H9 (cell line): Measurements from ENCODE around the gene SFMBT1. TPM values are rescaled to one million over a fixed set of nuclear protein-coding genes. Genes with fewer than 3 reads are reported as not detected.

ENCODE experiments used
- DNase-seq: peaks from one replicate; pipeline ENCODE4 v3.0.0-alpha.2; 2017
- H2AFZ ChIP-seq: one replicate; pipeline ENCODE4 v1.6.1; 2013; ENCODE audit warnings: mild to moderate bottlenecking, low read length, control low read depth, moderate library complexity
- H2AK5ac ChIP-seq: 2 replicates; pipeline ENCODE4 v1.6.1; 2013; ENCODE audit warnings: low read length, control low read depth, mixed read lengths; ENCODE audit not compliant: insufficient read length
- H2BK120ac ChIP-seq: one replicate; pipeline ENCODE4 v1.6.1; 2013; ENCODE audit warnings: low read depth, mild to moderate bottlenecking, low read length, control low read depth, inconsistent platforms; ENCODE audit not compliant: poor library complexity, severe bottlenecking
- H2BK12ac ChIP-seq: 2 replicates; pipeline ENCODE4 v1.6.1; 2013; ENCODE audit warnings: low read length, control low read depth, mixed read lengths, low read depth; ENCODE audit not compliant: insufficient read length
- H2BK15ac ChIP-seq: 2 replicates; pipeline ENCODE4 v1.6.1; 2013; ENCODE audit warnings: low read depth, low read length, control low read depth
- H2BK20ac ChIP-seq: one replicate; pipeline ENCODE4 v1.6.1; 2013; ENCODE audit warnings: low read depth, mild to moderate bottlenecking, low read length, control low read depth, inconsistent platforms; ENCODE audit not compliant: poor library complexity, severe bottlenecking
- H2BK5ac ChIP-seq: 2 replicates; pipeline ENCODE4 v1.6.1; 2013; ENCODE audit warnings: low read length, control low read depth, mixed read lengths; ENCODE audit not compliant: insufficient read length
- H3K14ac ChIP-seq: 2 replicates; pipeline ENCODE4 v1.6.1; 2013; ENCODE audit warnings: low read length, control low read depth; ENCODE audit not compliant: insufficient read depth
- H3K18ac ChIP-seq: 2 replicates; pipeline ENCODE4 v1.6.1; 2013; ENCODE audit warnings: low read depth, mild to moderate bottlenecking, mixed read lengths, low read length, control low read depth; ENCODE audit not compliant: insufficient read length
- H3K23ac ChIP-seq: 2 replicates; pipeline ENCODE4 v1.6.1; 2013; ENCODE audit warnings: low read length, control low read depth, mixed read lengths, low read depth; ENCODE audit not compliant: insufficient read length
- H3K23me2 ChIP-seq: 2 replicates; pipeline ENCODE4 v1.6.1; 2013; ENCODE audit warnings: low read depth, mild to moderate bottlenecking, mixed read lengths, low read length, control low read depth; ENCODE audit not compliant: insufficient read length, poor library complexity, severe bottlenecking
- H3K27ac ChIP-seq: 2 replicates; pipeline ENCODE4 v1.5.1; 2013; ENCODE audit warnings: low read length, control low read depth, mixed read lengths, low read depth; ENCODE audit not compliant: insufficient read length
- H3K27me3 ChIP-seq: 2 replicates; pipeline ENCODE4 v1.6.1; 2013; ENCODE audit warnings: low read length, control low read depth, inconsistent platforms; ENCODE audit not compliant: insufficient read depth
- H3K4ac ChIP-seq: 2 replicates; pipeline ENCODE4 v1.6.1; 2013; ENCODE audit warnings: low read depth, mild to moderate bottlenecking, control low read depth, inconsistent platforms, low read length, moderate library complexity
- H3K4me1 ChIP-seq: 2 replicates; pipeline ENCODE4 v1.6.1; 2013; ENCODE audit warnings: low read length, control low read depth, inconsistent platforms; ENCODE audit not compliant: insufficient read depth
- H3K4me2 ChIP-seq: 2 replicates; pipeline ENCODE4 v1.6.1; 2013; ENCODE audit warnings: low read length, control low read depth, mixed read lengths; ENCODE audit not compliant: insufficient read length, insufficient read depth
- H3K56ac ChIP-seq: 2 replicates; pipeline ENCODE4 v1.6.1; 2013; ENCODE audit warnings: low read depth, mild to moderate bottlenecking, mixed read lengths, low read length, control low read depth; ENCODE audit not compliant: insufficient read length
- H3K79me1 ChIP-seq: 2 replicates; pipeline ENCODE4 v1.6.1; 2013; ENCODE audit warnings: low read depth, mild to moderate bottlenecking, moderate library complexity, low read length, control low read depth, inconsistent platforms; ENCODE audit not compliant: insufficient read depth, poor library complexity, severe bottlenecking
- H3K79me2 ChIP-seq: 2 replicates; pipeline ENCODE4 v1.6.1; 2013; ENCODE audit warnings: low read length, control low read depth, inconsistent platforms; ENCODE audit not compliant: insufficient read depth
- H3K9ac ChIP-seq: 2 replicates; pipeline ENCODE4 v1.6.1; 2013; ENCODE audit warnings: low read length, control low read depth, mixed read lengths; ENCODE audit not compliant: insufficient read length; ENCODE audit errors: extremely low read depth
- H3K9me3 ChIP-seq: one replicate; pipeline ENCODE4 v1.6.1; 2013; ENCODE audit warnings: low read depth, low read length, inconsistent platforms; ENCODE audit not compliant: control insufficient read depth
- H3T11ph ChIP-seq: one replicate; pipeline ENCODE4 v1.6.1; 2013; ENCODE audit warnings: mild to moderate bottlenecking, low read length, control low read depth, inconsistent platforms
- H4K20me1 ChIP-seq: one replicate; pipeline ENCODE4 v1.6.1; 2013; ENCODE audit not compliant: control insufficient read depth, insufficient read length, insufficient read depth
- H4K5ac ChIP-seq: 2 replicates; pipeline ENCODE4 v1.6.1; 2013; ENCODE audit warnings: low read depth, mild to moderate bottlenecking, mixed read lengths, low read length, control low read depth; ENCODE audit not compliant: insufficient read length
- H4K8ac ChIP-seq: replicated peaks from 2 replicates; pipeline ENCODE4 v1.6.1; 2013; ENCODE audit warnings: low read length, control low read depth, mixed read lengths, low read depth; ENCODE audit not compliant: insufficient read length
- H4K91ac ChIP-seq: 2 replicates; pipeline ENCODE4 v1.6.1; 2013; ENCODE audit warnings: low read depth, mild to moderate bottlenecking, moderate library complexity, mixed read lengths, low read length, control low read depth; ENCODE audit not compliant: insufficient read length
- H3K27ac Mint-ChIP-seq, 3 experiments: 2 replicates in 2 of 3; 3 replicates in 1 of 3; pipeline ENCODE4 v1.8.0; 2020 to 2021; ENCODE audit warnings: mixed read lengths in 3 of 3, mild to moderate bottlenecking in 1 of 3, moderate library complexity in 1 of 3
- H3K27me3 Mint-ChIP-seq: 2 replicates; pipeline ENCODE4 v1.8.0; 2021; ENCODE audit warnings: low read depth, mild to moderate bottlenecking, moderate library complexity, mixed read lengths
- H3K36me3 Mint-ChIP-seq, 3 experiments: 2 replicates in 2 of 3; 3 replicates in 1 of 3; pipeline ENCODE4 v1.8.0; 2020 to 2021; ENCODE audit warnings: low read depth in 3 of 3, mixed read lengths in 3 of 3; ENCODE audit not compliant: insufficient read depth in 1 of 3
- H3K4me1 Mint-ChIP-seq, 2 experiments: 2 replicates each; pipeline ENCODE4 v1.8.0; 2020; ENCODE audit warnings: mixed read lengths in 2 of 2
- H3K4me3 Mint-ChIP-seq, 2 experiments: 2 replicates in 1 of 2; 3 replicates in 1 of 2; pipeline ENCODE4 v1.8.0; 2020 to 2021; ENCODE audit warnings: mild to moderate bottlenecking in 2 of 2, mixed read lengths in 2 of 2, moderate library complexity in 1 of 2
- H3K9me3 Mint-ChIP-seq, 2 experiments: 2 replicates in 1 of 2; 3 replicates in 1 of 2; pipeline ENCODE4 v1.8.0; 2020; ENCODE audit warnings: mild to moderate bottlenecking in 2 of 2, mixed read lengths in 2 of 2, moderate library complexity in 1 of 2
- WGBS: extraction: QIAGEN DNeasy Blood & Tissue Kit; methylation state at CpG from one replicate; pipeline ENCODE4 v1.1.7; 2013; ENCODE audit warnings: missing lambda C conversion rate, low lambda C conversion rate, mixed read lengths; ENCODE audit not compliant: insufficient read length; ENCODE audit errors: extremely low coverage; 5-methylcytosine and 5-hydroxymethylcytosine counted together
- total RNA-seq: library from RNA; stranded (reverse); gene quantifications from 2 replicates; pipeline ENCODE4 v1.2.1, GENCODE V29; 2021
- TF ChIP-seq, protein P1 (sequence below): fragments of 200-600 bp; sonication (generic); conservative IDR thresholded peaks from 3 replicates; pipeline ENCODE4 v1.8.0; 2021; ENCODE audit warnings: antibody characterized with exemption, mild to moderate bottlenecking

SFMBT1 gene
- total RNA-seq, 1 experiment from 2014 or later = 15.3 TPM

GRCh38 chr3:53049987-53050386, 4.1 kb upstream of the SFMBT1 start:
- no peaks in the 10 kb centered on the region for H3K79me1 ChIP-seq
- H3T11ph ChIP-seq = no peak overlapping the region
- no peak for DNase-seq
- H3K27ac ChIP-seq = no peak overlapping the region
- peaks cover 7% of the 10 kb centered on the region for H3K23me2 ChIP-seq
- no peak overlapping the region for H2AFZ ChIP-seq
- H2BK12ac ChIP-seq = no peak overlapping the region
- no peaks in the 10 kb centered on the region for H4K20me1 ChIP-seq
- Mint-ChIP-seq H3K36me3 (peaks cover 0 to 2% (median 0%) of the 10 kb centered on the region in 3 experiments; a peak in 1 of 7 replicates), H3K27ac (peak overlapping the region in 1 of 3 experiments; percentile 67; a peak in 1 of 7 replicates), H3K4me1 (peaks cover 4 to 7% of the 10 kb centered on the region in 2 experiments; a peak in 3 of 4 replicates), H3K9me3 (0 out of 5 replicates have a peak, but pooled peaks cover 0 to 1% of the 10 kb centered on the region in 2 experiments), H3K27me3 (peaks cover 41% of the 10 kb centered on the region), H3K4me3 (no peak overlapping the region; a peak in 1 of 5 replicates)
- no peak overlapping the region for H3K9ac ChIP-seq
- TF ChIP-seq, protein P1, sequence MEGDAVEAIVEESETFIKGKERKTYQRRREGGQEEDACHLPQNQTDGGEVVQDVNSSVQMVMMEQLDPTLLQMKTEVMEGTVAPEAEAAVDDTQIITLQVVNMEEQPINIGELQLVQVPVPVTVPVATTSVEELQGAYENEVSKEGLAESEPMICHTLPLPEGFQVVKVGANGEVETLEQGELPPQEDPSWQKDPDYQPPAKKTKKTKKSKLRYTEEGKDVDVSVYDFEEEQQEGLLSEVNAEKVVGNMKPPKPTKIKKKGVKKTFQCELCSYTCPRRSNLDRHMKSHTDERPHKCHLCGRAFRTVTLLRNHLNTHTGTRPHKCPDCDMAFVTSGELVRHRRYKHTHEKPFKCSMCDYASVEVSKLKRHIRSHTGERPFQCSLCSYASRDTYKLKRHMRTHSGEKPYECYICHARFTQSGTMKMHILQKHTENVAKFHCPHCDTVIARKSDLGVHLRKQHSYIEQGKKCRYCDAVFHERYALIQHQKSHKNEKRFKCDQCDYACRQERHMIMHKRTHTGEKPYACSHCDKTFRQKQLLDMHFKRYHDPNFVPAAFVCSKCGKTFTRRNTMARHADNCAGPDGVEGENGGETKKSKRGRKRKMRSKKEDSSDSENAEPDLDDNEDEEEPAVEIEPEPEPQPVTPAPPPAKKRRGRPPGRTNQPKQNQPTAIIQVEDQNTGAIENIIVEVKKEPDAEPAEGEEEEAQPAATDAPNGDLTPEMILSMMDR = no peak
- no peak overlapping the region for H3K23ac ChIP-seq
- H3K18ac ChIP-seq = no peak overlapping the region
- H3K9me3 ChIP-seq = no peaks in the 10 kb centered on the region
- no CpG with 5 or more reads among the region's 8 CpGs for WGBS
- no peak overlapping the region for H2AK5ac ChIP-seq
- H4K5ac ChIP-seq = no peak overlapping the region
- H3K4me1 ChIP-seq = no peaks in the 10 kb centered on the region
- no peak overlapping the region for H3K4ac ChIP-seq
- H3K14ac ChIP-seq = no peak overlapping the region
- H2BK5ac ChIP-seq = no peak overlapping the region
- no peak overlapping the region for H3K56ac ChIP-seq
- no peaks in the 10 kb centered on the region for H3K79me2 ChIP-seq
- no peak overlapping the region for H2BK120ac ChIP-seq
- H3K4me2 ChIP-seq = no peak overlapping the region
- no peak overlapping the region for H4K91ac ChIP-seq
- H2BK20ac ChIP-seq = no peak overlapping the region
- peaks cover 3% of the 10 kb centered on the region; the same call in 1 of the 2 replicates for H3K27me3 ChIP-seq
- H2BK15ac ChIP-seq = no peak overlapping the region
- no peak overlapping the region for H4K8ac ChIP-seq
